ENCODE results near the gene ANTKMT. TPM values are rescaled to one million over a fixed set of nuclear protein-coding genes. Genes with fewer than 3 reads are reported as not detected.

The ANTKMT gene
- total and polyA plus RNA-seq, 4 donors: 14.0 to 29.7 (median 19.7) TPM

DNA sequence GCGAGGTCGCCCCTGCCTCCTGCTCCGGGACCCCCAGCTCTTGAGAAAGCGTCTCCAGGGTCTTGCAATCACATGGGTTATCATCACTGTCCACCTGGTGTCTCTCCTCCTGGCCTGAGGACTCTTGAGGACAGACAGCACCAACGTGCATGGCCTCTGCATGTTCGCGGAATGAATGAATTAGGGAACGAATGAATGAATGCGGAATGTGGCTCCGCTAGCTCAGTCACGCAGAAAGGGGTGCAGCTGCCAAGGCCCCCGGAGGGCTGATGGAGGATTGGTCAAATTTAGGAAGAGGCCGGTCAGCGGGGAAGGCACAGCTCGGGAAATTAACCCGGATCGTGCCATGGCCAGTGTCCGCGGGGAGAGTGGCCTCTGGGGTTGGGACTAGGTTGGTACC is 18.6 kb upstream of the ANTKMT start (continued):
- TF ChIP-seq, protein P1, sequence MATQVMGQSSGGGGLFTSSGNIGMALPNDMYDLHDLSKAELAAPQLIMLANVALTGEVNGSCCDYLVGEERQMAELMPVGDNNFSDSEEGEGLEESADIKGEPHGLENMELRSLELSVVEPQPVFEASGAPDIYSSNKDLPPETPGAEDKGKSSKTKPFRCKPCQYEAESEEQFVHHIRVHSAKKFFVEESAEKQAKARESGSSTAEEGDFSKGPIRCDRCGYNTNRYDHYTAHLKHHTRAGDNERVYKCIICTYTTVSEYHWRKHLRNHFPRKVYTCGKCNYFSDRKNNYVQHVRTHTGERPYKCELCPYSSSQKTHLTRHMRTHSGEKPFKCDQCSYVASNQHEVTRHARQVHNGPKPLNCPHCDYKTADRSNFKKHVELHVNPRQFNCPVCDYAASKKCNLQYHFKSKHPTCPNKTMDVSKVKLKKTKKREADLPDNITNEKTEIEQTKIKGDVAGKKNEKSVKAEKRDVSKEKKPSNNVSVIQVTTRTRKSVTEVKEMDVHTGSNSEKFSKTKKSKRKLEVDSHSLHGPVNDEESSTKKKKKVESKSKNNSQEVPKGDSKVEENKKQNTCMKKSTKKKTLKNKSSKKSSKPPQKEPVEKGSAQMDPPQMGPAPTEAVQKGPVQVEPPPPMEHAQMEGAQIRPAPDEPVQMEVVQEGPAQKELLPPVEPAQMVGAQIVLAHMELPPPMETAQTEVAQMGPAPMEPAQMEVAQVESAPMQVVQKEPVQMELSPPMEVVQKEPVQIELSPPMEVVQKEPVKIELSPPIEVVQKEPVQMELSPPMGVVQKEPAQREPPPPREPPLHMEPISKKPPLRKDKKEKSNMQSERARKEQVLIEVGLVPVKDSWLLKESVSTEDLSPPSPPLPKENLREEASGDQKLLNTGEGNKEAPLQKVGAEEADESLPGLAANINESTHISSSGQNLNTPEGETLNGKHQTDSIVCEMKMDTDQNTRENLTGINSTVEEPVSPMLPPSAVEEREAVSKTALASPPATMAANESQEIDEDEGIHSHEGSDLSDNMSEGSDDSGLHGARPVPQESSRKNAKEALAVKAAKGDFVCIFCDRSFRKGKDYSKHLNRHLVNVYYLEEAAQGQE (IDR thresholded peaks at IDR 0.05): no peak
- TF ChIP-seq RAD21 (IDR thresholded peaks at IDR 0.05): no peak
- no peak for TF ChIP-seq SP1 (IDR thresholded peaks at IDR 0.05)
- TF ChIP-seq, protein P2, sequence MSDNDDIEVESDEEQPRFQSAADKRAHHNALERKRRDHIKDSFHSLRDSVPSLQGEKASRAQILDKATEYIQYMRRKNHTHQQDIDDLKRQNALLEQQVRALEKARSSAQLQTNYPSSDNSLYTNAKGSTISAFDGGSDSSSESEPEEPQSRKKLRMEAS (IDR thresholded peaks at IDR 0.05): no peak
- no peak for TF ChIP-seq HNF4G (IDR thresholded peaks at IDR 0.05)

DNA sequence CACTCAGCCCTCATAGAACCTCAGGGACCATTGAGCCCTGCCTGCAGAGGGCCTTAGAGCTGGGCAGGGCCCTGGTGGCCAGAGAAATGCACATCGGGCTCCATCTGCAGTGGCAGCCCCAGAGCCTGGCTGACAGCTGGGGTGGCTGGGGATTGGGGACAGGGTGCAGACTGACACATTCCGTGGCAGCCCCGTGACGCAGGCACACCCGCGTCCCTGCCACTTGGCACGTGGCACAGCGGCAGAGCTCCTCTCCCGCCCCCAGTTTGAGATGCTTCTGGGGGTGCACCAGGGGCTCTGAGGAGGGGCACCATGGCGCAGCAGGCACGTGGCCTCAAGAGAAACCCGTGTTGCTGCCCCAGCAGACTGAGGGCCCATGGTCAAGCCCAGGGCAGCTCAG is 17.5 kb upstream of the ANTKMT start:
- no peak for TF ChIP-seq TAF1 (conservative IDR thresholded peaks at IDR 0.05)
- TF ChIP-seq, protein P2 (IDR thresholded peaks at IDR 0.05): no peak
- TF ChIP-seq HNF4A (conservative IDR thresholded peaks at IDR 0.05): no peak
- TF ChIP-seq, protein P1 (IDR thresholded peaks at IDR 0.05): no peak
- no peak for TF ChIP-seq YY1 (IDR thresholded peaks at IDR 0.05)
- TF ChIP-seq FOXA2 (IDR thresholded peaks at IDR 0.05): no peak
- no peak for TF ChIP-seq FOXA1 (IDR thresholded peaks at IDR 0.05)
- TF ChIP-seq, protein P3, sequence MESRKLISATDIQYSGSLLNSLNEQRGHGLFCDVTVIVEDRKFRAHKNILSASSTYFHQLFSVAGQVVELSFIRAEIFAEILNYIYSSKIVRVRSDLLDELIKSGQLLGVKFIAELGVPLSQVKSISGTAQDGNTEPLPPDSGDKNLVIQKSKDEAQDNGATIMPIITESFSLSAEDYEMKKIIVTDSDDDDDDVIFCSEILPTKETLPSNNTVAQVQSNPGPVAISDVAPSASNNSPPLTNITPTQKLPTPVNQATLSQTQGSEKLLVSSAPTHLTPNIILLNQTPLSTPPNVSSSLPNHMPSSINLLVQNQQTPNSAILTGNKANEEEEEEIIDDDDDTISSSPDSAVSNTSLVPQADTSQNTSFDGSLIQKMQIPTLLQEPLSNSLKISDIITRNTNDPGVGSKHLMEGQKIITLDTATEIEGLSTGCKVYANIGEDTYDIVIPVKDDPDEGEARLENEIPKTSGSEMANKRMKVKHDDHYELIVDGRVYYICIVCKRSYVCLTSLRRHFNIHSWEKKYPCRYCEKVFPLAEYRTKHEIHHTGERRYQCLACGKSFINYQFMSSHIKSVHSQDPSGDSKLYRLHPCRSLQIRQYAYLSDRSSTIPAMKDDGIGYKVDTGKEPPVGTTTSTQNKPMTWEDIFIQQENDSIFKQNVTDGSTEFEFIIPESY (IDR thresholded peaks at IDR 0.05): no peak
- no peak for TF ChIP-seq HNF4G (IDR thresholded peaks at IDR 0.05)
- TF ChIP-seq RXRA (IDR thresholded peaks at IDR 0.05): no peak
- TF ChIP-seq GABPA (IDR thresholded peaks at IDR 0.05 in 1 of 2, conservative IDR thresholded peaks at IDR 0.05 in 1 of 2): no peak
- H3K4me3 ChIP-seq (ENCODE audit: low read depth in 1 of 3, low read length in 3 of 3): no peak overlapping the region
- no peak overlapping the region for H3K27ac ChIP-seq (ENCODE audit: low read depth in 1 of 2, low read length in 2 of 2)
- no peak overlapping the region for H3K9ac ChIP-seq (ENCODE audit: low read depth in 1 of 2, low read length in 2 of 2)
- H3K36me3 ChIP-seq (ENCODE audit: control insufficient read depth in 4 of 4, insufficient read depth in 3 of 4, low read depth in 1 of 4, low read length in 3 of 4): no peaks in the 10 kb centered on the region
- 77% methylated on average over 12 of the region's 12 CpGs for WGBS
- H3K9me3 ChIP-seq (ENCODE audit: control insufficient read depth in 4 of 4, low read length in 3 of 4): no peaks in the 10 kb centered on the region
- no peak for DNase-seq (ENCODE audit: low spot score)
- peaks cover 0 to 21% (median 12%) of the 10 kb centered on the region in 4 donors for H3K27me3 ChIP-seq (ENCODE audit: control insufficient read depth in 4 of 4, insufficient read depth in 4 of 4, low read length in 3 of 4)
- H3K4me1 ChIP-seq (ENCODE audit: control insufficient read depth in 4 of 4, insufficient read depth in 4 of 4, low read length in 3 of 4): peaks cover 0 to 3% (median 0%) of the 10 kb centered on the region in 4 donors

All from liver (tissue), 9 donors.